GM13976 (cell line): Measurements from ENCODE around the gene CNOT4.

Experiments used
- DNase-seq: peaks from one replicate; pipeline ENCODE4 v3.0.0; 2012; ENCODE audit warnings: low spot score
- CTCF ChIP-seq: IDR thresholded peaks from 2 replicates; pipeline ENCODE4 v1.5.1; 2012; ENCODE audit warnings: borderline replicate concordance, mild to moderate bottlenecking; ENCODE audit not compliant: insufficient read depth; ENCODE audit errors: extremely low read depth, missing control alignments, control extremely low read depth
- in situ Hi-C: fragments of 300-500 bp; cut with MboI; formaldehyde crosslinking; loops from one replicate; pipeline ENCODE4 v1.12.0; 2022; ENCODE audit warnings: low sequenced_read_pairs, mixed read lengths, inconsistent platforms; ENCODE audit not compliant: unreplicated experiment

The CNOT4 gene

DNA sequence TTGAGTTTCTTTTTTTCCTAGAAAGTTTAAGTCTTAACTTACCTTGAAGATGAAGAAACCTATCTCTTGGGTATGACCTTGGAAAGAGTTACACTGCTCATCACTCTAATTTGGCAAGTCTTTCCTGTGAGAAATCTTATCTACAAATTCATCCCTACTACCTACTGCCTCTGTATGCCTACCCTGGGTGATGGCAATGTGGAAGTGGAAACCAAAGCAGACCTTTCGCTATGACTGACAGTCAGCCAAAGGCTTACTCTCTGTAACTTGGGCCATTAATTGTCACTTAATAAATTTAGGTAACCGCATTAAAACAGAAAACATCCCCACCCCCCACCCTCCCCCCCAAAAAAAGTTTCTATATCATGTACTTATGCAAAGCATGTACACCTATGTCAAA is 103.9 kb downstream of the CNOT4 start:
- no peak for TF ChIP-seq CTCF
- DNase-seq, result no peak
- in situ Hi-C loops, result no loop called here

DNA sequence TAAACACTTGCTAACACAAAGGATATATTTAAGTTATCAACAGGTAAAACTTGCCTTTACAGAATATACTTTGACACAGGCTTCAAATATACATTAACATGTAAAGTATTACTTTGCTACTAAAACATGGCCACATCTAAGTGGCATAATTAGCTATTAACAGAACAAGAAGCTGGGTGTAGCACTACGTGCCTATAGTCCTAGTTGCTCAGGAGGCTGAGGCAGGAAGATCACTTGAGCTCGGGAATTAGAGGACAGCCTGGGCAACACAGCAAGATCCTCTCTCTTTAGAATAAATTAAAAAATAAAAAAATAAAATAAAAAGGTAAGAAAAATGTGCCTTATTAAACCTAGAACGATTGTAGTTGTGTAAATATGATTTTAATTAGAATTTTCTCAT is 106.6 kb downstream of the CNOT4 start:
- in situ Hi-C loops, result no loop called here
- no peak for TF ChIP-seq CTCF
- DNase-seq, result no peak

DNA sequence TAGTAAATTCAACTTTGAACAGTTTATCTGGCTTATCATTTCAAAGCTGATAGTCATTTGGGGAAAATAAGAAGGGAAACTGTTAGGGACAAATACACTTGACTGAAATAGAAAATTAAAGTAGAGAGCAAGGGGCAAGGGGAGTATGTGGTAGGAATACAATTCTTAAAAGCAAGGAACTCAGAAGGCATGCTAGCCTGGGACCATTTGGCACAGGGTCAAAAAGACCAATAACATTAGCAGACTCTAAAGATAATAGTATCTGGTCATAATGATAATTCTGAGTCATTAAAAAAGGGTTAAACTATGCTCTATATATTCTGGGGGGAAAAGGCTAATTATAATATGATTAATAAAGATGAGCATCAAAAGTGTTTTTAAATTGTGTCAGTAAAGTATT is 112.2 kb downstream of the CNOT4 start:
- TF ChIP-seq CTCF, result no peak

DNA sequence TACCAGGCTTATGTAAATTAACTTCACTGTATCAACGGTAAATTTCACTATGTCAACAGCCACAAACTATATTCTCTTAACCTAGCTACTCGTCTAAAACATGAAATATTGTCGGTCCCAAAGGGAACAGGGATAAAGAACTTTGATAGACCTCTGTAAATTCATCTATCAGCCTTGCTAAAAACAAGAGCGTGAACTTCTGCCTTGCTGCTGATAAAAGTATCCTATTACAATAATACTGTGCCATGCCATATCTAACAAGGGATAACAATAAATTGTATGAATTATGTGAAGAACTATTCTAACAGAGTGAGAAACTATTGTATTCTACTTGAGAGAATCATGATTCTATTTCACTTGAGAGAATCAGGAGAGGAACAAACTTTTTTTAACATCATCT is 117.2 kb downstream of the CNOT4 start:
- DNase-seq, result no peak
- TF ChIP-seq CTCF, result no peak
- in situ Hi-C loops, result no loop called here

More for the DNA sequence above, 112.2 kb downstream of the CNOT4 start:
- DNase-seq, result no peak
- in situ Hi-C loops, result no loop called here

- TF ChIP-seq CTCF, result no peak
- in situ Hi-C loops, result no loop called here
- DNase-seq, result no peak
Measured at GRCh38 chr7:135391514-135391913, 118.4 kb downstream of the CNOT4 start.

DNA sequence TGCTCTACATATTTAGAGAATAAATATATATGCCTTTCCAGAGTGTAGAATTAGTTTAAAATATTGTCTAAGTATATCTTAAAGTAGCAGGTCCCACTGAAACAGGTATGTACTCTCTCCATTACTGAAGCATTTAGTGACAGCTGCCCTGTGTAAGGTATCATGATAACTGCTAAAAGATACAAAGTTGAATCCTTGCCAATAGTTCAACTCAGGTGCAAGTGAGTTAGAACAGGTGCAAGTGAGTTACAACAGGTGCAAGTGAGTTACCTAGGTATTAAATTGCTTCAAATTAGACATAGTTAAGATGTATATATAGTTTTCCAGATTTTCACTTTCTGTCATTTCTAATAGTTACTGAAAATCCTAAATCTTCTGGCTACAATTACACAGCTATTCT is 119.1 kb downstream of the CNOT4 start:
- no peak for TF ChIP-seq CTCF
- in situ Hi-C loops, result no loop called here
- no peak for DNase-seq

GRCh38 chr7:135389971-135390370 is 119.9 kb downstream of the CNOT4 start:
- no peak for TF ChIP-seq CTCF
- in situ Hi-C loops, result no loop called here
- DNase-seq, result no peak
